Sigmoid colon (tissue), 7 donors: Measurements from ENCODE around the gene NEU2. TPM values are rescaled to one million over a fixed set of nuclear protein-coding genes. Genes with fewer than 3 reads are reported as not detected.
A peak's percentile ranks its signal among the peaks of the same experiment; 100 is the strongest.

Experiments used
- DNase-seq: peaks from one replicate; pipeline ENCODE4 v3.0.0-alpha.2; 2019
- H3K27ac ChIP-seq, 4 donors: fragments of 200-600 bp; sonication (generic); one replicate each; pipeline ENCODE4 v1.5.1; 2016 to 2019; ENCODE audit warnings: mild to moderate bottlenecking in 1 of 4
- H3K27me3 ChIP-seq, 3 donors: fragments of 200-600 bp; sonication (generic); one replicate each; pipeline ENCODE4 v1.5.1; 2019; ENCODE audit warnings: mild to moderate bottlenecking in 1 of 3
- H3K36me3 ChIP-seq, 4 donors: fragments of 200-600 bp; sonication (generic); one replicate each; pipeline ENCODE4 v1.5.1; 2016 to 2019
- H3K4me1 ChIP-seq, 4 donors: fragments of 200-600 bp; sonication (generic); one replicate each; pipeline ENCODE4 v1.5.1; 2017 to 2019
- H3K4me3 ChIP-seq, 4 donors: fragments of 200-600 bp; sonication (generic); one replicate each; pipeline ENCODE4 v1.5.1; 2017 to 2019; ENCODE audit warnings: mild to moderate bottlenecking in 2 of 4, moderate library complexity in 1 of 4
- H3K9me3 ChIP-seq, 4 donors: fragments of 200-600 bp in 3 of 4; sonication (generic) in 3 of 4; one replicate each; pipeline versions ENCODE4 v1.5.1 to v1.6.1; 2013 to 2019
- CTCF ChIP-seq, 4 experiments: fragments of 450-650 bp in 3 of 4; fragments of 200-600 bp in 1 of 4; IDR thresholded peaks; one replicate each; pipeline ENCODE4 v1.5.1; 2016 to 2019; ENCODE audit warnings: antibody characterized with exemption in 4 of 4, mild to moderate bottlenecking in 3 of 4, moderate library complexity in 2 of 4
- EP300 ChIP-seq, 4 donors: sonication (generic); formaldehyde crosslinking; IDR thresholded peaks; one replicate each; pipeline ENCODE4 v1.6.1; 2017; ENCODE audit warnings: antibody characterized with exemption in 4 of 4
- POLR2A ChIP-seq, 2 donors: fragments of 450-650 bp; IDR thresholded peaks; one replicate each; pipeline ENCODE4 v1.6.1; 2016; ENCODE audit warnings: antibody characterized with exemption in 2 of 2, mild to moderate bottlenecking in 2 of 2, moderate library complexity in 2 of 2
- POLR2AphosphoS5 ChIP-seq, 4 donors: sonication (generic); formaldehyde crosslinking; IDR thresholded peaks; one replicate each; pipeline ENCODE4 v1.6.1; 2017; ENCODE audit warnings: antibody characterized with exemption in 4 of 4
- WGBS, 2 donors: extraction: QIAGEN DNeasy Blood & Tissue Kit; methylation state at CpG; one replicate each; pipeline ENCODE4 v1.1.7; 2013; 5-methylcytosine and 5-hydroxymethylcytosine counted together
- intact Hi-C: fragments of 100-400 bp; cut with DNase I; formaldehyde crosslinking; loops from one replicate; pipeline ENCODE4 v1.15.1; 2023
- polyA plus RNA-seq, 3 donors: library from polyadenylated mRNA; stranded (reverse); fragments of 200-250 nt; gene quantifications; one replicate each; pipeline ENCODE4 v1.2.3, GENCODE V29; 2013
- total RNA-seq, 4 donors: library from RNA; depleted of rRNA; stranded (reverse); fragments of >200 nt; gene quantifications; one replicate each; pipeline ENCODE4 v1.1.0, GENCODE V29; 2016
- donor health status: healthy with polysubstance abuse.
- donor health status: Bipolar disorder and iron deficiency.
- donor health status: healthy.

NEU2 gene
- total and polyA plus RNA-seq, 7 donors, result not detected

- DNase-seq, result peak; percentile 25
- 90 to 96% methylated on average over 9 of the region's 9 CpGs for WGBS, 2 donors
- Histone ChIP-seq H3K36me3 (no peaks in the 10 kb centered on the region), H3K27ac (no peak overlapping the region), H3K27me3 (no peaks in the 10 kb centered on the region), H3K4me1 (peaks cover 0 to 8% (median 0%) of the 10 kb centered on the region in 4 donors), H3K4me3 (no peak overlapping the region), H3K9me3 (no peaks in the 10 kb centered on the region)
- intact Hi-C loops, result no loop called here
- TF ChIP-seq POLR2AphosphoS5 (IDR thresholded peaks at IDR 0.05) (no peak), CTCF (IDR thresholded peaks at IDR 0.05) (no peak), EP300 (IDR thresholded peaks at IDR 0.05) (no peak), POLR2A (IDR thresholded peaks at IDR 0.05) (no peak)
These were observed 33.5 kb downstream of the NEU2 start for GRCh38 chr2:233065954-233066470.

- no peak for TF ChIP-seq POLR2A (IDR thresholded peaks at IDR 0.05)
- TF ChIP-seq CTCF (IDR thresholded peaks at IDR 0.05), result no peak
- TF ChIP-seq POLR2AphosphoS5 (IDR thresholded peaks at IDR 0.05), result no peak
- no peak for TF ChIP-seq EP300 (IDR thresholded peaks at IDR 0.05)
- WGBS, 2 donors, result 65 to 78% methylated on average over 9 of the region's 9 CpGs
- DNase-seq, result peak; percentile 61
- no peaks in the 10 kb centered on the region for H3K9me3 ChIP-seq
- H3K36me3 ChIP-seq, result no peaks in the 10 kb centered on the region
- H3K27ac ChIP-seq, result no peak overlapping the region
- peaks cover 0 to 5% (median 0%) of the 10 kb centered on the region in 3 donors for H3K27me3 ChIP-seq
- H3K4me1 ChIP-seq, result no peaks in the 10 kb centered on the region
- intact Hi-C loops, result no loop called here
- no peak overlapping the region for H3K4me3 ChIP-seq
These were observed 36.4 kb downstream of the NEU2 start for GRCh38 chr2:233068762-233069418.

GRCh38 chr2:233072838-233073237 is 40.4 kb downstream of the NEU2 start:
- DNase-seq, result no peak
- WGBS, 2 donors, result 75 to 86% methylated on average over 4 of the region's 4 CpGs

GRCh38 chr2:233074106-233074505 is 41.6 kb downstream of the NEU2 start:
- Histone ChIP-seq H3K9me3 (no peaks in the 10 kb centered on the region), H3K27me3 (peaks cover 0 to 5% (median 0%) of the 10 kb centered on the region in 3 donors), H3K36me3 (no peaks in the 10 kb centered on the region), H3K4me1 (no peaks in the 10 kb centered on the region), H3K4me3 (no peak overlapping the region), H3K27ac (no peak overlapping the region)
- no peak for DNase-seq
- intact Hi-C loops, result no loop called here
- TF ChIP-seq CTCF (IDR thresholded peaks at IDR 0.05), result no peak
- TF ChIP-seq EP300 (IDR thresholded peaks at IDR 0.05), result no peak
- no peak for TF ChIP-seq POLR2A (IDR thresholded peaks at IDR 0.05)
- TF ChIP-seq POLR2AphosphoS5 (IDR thresholded peaks at IDR 0.05), result no peak
- WGBS, 2 donors, result 85 to 86% methylated on average over 7 of the region's 7 CpGs

More at GRCh38 chr2:233072838-233073237, 40.4 kb downstream of the NEU2 start:
- TF ChIP-seq POLR2AphosphoS5 (IDR thresholded peaks at IDR 0.05) (no peak), POLR2A (IDR thresholded peaks at IDR 0.05) (no peak), EP300 (IDR thresholded peaks at IDR 0.05) (no peak), CTCF (IDR thresholded peaks at IDR 0.05) (no peak)
- no peak overlapping the region for H3K27ac ChIP-seq
- H3K4me1 ChIP-seq, result no peaks in the 10 kb centered on the region
- H3K27me3 ChIP-seq, result peaks cover 0 to 5% (median 0%) of the 10 kb centered on the region in 3 donors
- no peaks in the 10 kb centered on the region for H3K36me3 ChIP-seq
- intact Hi-C loops, result no loop called here
- H3K9me3 ChIP-seq, result no peaks in the 10 kb centered on the region
- no peak overlapping the region for H3K4me3 ChIP-seq
